GM12892 (cell line): ENCODE results near the gene ZIC4.

Experiments
- POLR2A ChIP-seq: IDR thresholded peaks from 2 replicates; pipeline ENCODE4 v1.6.1; 2011; ENCODE audit warnings: low read depth, low read length, control low read depth
- POLR2AphosphoS5 ChIP-seq: IDR thresholded peaks from 2 replicates; pipeline ENCODE4 v1.6.1; 2011; ENCODE audit warnings: low read depth, low read length, control low read depth

GRCh38 chr3:147368561-147369221 lies 37.7 kb downstream of the ZIC4 start:
- TF ChIP-seq POLR2AphosphoS5, result no peak
- TF ChIP-seq POLR2A, result no peak
